GM18907 (cell line): Measurements from ENCODE around the gene TMEM245.
"Not testable (repeated sequence)": the region's sequence is repeated elsewhere in the genome, so short reads cannot be mapped to it uniquely, and the experiment has no call there.

ENCODE experiments used
- ATAC-seq: cut with Tn5 transposase; IDR thresholded peaks from one replicate; pipeline ENCODE4 v1.9.1; 2021; ENCODE audit warnings: mild to moderate bottlenecking, moderate library complexity; ENCODE audit not compliant: unreplicated experiment

TMEM245 gene

DNA sequence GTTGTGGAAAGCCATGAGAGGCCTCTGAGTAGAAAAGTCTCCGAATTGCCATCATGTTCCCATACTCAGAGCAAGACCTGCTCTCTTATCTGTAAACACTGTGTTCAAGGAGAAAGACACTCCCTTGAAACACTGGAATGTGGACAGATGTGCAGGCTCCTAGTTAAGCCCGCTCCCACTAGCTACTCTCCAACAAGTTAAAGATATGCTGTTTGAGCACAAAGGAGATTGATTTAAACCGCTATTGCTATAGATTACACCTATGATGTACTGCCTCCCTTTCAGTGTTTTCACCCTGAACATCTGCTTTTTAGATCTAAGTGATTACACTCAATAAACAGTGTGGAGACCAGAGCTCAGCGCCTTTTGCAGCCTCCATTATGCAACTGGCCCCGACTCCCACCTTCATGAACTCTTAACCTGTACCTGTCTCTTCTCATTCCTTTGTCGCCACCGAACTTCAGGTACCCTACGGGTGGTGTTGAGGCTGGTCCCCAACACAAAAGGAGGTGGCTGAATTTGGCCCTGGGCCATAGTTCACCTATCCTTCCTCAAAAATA is 47.5 kb downstream of the TMEM245 start:
- no peak for ATAC-seq

DNA sequence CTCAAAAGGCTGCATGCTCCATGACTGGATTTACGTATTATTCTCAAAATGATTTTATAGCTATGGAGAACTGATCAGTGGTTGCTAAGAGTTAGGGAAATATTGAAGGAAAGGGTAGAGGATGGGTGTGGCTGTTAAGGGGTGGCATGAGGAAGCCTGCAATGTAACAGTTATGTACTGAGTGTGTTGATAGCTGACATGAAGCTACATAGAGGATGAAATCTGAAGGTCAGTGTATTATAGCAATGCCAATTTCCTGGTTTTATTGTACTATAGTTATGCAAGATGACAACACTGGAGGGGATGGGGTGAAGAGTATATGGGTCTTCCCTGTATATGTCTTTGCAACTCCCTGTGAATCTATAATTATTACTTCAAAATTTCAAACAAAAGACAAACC is 51.0 kb downstream of the TMEM245 start:
- ATAC-seq = no peak

DNA sequence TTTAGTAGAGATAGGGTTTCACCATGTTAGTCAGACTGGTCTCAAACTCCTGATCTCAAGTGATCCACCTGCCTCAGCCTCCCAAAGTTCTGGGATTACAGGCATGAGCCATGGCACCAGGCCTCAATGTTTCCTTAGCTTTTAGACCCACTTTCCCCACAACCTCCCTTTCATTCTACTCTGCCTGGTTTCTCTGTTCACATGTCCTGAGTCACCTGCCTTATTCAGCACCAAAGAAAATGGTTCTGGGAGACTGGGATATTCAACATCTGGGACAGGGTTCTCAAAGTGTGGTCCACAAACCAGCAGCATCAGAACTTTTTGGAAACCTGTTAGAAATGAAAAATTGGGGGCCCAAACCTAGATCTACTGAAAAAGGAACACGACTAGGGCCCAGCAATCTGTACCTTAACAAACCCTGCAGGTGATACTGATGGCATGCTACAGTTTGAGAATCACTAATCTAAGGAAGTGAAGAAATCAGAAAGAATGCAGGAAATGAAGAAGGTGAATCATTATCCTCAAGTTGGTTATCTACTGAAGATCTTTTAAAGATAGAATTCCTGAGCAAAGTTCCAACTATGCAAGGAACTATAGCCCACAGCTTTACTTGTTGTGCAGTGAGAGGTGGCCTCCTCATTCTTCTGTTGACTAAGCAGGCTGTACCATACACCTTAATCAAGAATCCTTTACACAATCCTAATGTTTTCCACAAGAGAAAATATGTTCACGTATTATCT is 54.6 kb downstream of the TMEM245 start:
- no peak for ATAC-seq

DNA sequence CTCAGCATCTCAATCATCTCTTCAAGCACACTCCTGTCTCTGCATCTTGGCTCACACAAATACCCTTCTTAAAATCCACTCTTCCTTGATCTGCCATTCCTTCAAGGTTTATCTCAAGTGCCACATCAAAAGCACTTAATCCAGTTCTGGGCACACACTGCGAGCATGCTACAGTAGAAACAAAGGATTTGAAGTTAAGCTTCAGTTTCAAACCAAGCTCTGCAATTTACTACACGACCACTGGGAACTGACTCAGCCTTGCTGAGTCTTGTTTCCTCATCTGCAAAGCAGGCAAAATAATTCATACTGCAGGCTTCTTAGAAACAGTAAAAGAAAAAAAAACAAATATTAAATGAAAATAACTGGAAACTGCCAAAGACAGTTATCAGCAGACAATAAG is 56.0 kb downstream of the TMEM245 start:
- ATAC-seq = no peak

DNA sequence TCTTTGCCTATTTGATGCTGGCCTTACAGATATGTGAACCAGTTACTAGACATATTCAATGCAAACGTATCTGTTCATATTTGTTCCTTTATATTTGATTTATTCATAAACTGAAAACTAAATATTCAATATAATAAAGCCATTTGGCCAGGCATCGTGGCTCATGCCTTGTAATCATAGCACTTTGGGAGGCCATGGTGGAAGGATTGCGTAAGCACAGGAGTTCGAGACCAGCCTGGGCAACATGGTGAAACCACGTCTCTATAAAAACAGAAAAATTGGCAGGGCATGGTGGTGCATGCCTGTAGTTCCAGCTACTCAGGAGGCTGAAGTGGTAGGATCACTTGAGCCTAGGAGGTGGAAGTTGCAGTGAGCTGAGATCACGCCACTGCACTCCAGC is 57.2 kb downstream of the TMEM245 start:
- ATAC-seq = no peak

DNA sequence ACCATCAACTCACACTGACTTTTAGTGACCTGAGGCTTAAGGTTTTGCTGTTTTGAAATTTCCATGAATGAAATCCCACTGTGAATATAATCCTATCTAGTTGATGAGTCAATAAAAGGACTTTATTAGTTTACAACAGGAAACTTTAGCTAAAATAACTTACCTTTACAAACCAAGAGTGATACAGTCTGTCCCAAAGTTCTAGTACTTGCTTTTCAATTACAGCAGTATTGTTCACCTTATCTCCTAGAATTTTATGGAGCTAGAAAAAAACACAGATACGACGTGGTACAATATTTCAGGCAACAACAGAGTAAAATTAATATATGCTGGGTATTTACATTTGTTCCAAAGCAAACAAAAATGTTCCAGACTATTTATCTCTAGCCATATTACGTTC is 59.6 kb downstream of the TMEM245 start:
- ATAC-seq = no peak

DNA sequence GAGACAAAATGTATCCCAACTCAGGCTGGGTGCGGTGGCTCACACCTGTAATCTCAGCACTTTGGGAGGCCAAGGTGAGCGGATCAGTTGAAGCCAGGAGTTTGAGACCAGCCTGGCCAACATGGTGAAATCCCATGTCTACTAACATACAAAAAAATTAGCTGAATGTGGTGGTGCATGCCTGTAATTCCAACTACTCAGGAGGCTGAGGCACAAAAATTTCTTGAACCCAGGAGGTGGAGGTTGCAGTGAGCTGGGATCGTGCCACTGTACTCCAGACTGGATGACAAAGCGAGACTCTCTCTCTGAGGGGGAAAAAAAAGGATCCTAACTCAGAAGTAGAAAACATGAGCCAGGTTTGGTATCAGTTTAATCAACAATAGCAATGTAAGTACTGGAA is 66.6 kb downstream of the TMEM245 start:
- not testable (repeated sequence) for ATAC-seq

DNA sequence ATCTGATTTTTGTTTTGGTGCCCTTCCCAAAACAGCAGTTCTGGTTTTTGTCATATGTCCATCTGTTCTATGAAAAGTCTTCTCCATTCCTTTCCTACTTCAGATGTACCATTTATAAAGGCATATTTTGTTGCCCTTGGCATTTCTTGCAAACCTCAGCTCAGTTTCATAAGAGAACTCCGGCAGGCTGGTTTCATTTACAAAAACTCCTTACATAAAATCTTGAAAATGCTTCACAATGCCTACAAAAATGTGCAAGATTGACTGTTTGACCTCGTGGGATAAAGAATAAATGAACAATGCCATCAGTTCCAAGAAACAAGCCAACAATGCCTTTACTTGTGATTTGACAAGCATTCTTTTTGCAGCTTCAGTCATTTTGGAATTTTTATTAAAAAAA is 67.3 kb downstream of the TMEM245 start:
- no peak for ATAC-seq

DNA sequence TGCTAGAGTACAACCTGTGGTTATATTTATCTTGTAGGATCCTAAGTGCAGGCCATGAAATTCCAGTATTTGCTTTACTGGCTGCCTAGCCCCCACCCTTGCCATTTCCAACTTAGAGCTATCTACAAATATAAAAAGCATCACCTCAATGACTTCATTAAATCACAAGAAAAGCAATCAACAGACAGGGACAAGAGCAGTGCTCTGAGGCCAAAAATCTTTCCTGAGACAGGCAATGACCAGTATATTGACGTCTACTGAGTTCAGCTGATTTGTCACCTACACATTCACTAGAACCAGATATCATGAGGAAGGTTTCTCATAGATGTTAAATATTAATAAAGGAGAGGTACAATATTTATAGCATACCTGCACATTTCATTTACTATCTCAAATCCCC is 68.0 kb downstream of the TMEM245 start:
- ATAC-seq = no peak

DNA sequence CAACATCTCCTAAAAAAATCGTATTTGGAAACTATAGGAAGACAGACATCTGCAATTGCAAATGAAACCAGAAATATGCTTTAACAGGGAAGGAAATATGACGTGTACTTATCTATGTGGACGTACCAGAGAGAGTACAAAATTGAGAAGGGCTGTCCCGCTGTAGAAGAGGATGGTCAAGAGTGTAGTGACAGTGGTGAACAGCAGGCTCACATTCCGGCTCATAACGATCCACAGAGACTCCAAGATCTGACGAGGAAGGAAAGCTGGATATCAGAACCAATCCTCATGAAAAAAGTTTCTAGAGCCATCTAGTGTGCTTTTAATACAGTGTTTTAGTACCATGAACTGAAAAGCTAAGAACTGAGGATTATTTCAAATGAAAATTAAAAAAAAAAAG is 69.3 kb downstream of the TMEM245 start:
- ATAC-seq = no peak

DNA sequence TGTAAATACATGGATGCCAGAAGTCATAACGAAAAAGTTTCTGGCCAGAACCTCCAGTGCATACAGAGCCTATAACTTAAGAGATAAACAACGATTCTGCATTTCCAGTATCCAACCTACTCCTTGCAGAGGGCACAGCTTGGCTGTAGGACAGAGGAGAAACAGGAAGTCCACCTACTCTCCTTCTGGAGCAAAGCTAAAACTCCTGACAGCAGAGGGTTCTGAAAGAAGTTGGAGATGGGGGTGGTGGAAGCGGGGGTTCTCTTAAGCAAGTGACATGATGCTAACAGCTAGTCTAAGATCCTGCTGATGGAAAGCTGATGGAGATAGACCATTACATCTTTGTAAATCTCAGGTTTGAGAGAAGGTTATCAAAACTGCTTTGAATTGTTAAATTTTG is 70.9 kb downstream of the TMEM245 start:
- ATAC-seq = no peak

DNA sequence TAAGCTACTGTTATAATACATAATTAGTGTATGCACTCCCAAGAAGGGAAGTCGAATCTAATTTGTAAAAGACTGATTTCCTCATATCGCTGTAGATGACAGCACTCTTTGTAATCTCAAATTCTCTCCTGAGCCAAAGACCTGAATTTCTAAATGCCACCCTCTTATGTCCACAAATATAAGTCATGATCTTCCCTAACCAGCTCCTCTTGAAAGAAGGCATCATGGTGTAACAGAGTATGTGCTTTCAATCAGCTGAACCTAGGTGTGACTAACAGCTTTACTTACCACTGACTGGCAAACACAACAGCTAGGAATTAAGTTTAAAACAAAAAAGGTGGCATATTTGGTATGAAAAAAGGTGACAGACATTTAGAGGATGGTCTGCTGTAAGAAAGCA is 72.5 kb downstream of the TMEM245 start:
- no peak for ATAC-seq

DNA sequence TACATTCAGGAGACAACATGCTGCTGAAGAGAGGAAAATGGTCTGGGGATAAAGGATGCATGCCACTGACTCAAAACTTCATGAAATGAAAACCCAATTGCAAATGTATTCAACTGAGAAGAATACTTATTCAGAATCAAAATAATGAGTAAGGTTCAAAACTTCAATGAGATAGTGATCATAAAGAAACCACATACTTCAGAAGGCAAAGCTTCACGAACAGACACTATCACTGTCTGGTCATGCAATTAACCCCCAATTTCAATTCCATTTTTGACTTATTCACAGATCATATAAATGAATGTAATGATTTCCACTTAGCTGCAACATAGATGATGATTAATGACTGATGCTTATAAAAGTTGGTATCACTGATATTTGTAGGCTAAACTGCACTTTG is 73.4 kb downstream of the TMEM245 start:
- no peak for ATAC-seq

DNA sequence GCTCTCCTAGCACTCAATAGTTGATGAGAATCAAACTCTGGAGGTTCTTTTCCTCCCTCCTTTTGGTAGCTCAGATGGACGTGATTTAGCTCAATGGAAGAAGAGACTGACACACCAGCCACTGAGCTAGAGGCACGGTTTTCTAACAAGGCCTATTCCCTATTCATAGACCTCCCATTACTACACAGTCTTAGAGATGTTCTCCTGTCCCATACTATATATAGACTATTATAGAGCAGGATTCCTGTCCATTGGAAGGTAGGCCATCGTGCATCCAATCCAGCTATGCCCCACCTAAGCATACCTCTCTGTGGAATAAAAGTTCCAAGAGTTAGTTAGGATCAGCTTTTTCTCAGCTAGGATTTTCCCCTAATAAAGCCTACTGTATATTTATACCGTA is 76.2 kb downstream of the TMEM245 start:
- no peak for ATAC-seq

DNA sequence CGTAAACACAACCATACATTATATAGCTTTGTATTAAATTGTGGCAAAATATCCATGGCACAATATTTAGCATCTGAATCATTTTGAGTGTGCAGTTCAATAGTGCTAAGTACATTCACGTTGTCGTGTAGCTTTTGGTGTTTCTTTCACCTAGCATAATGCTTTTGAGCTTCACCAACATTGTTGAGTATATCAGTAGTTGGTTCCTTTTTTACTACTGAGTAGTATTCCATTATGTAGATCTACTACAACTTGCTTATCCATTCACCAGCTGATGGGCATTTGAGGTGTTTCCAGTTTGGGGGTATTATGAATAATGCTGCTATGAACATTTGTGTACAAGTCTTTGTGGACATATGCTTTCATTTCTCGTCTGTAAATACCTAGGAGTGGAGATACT is 79.2 kb downstream of the TMEM245 start:
- no peak for ATAC-seq

DNA sequence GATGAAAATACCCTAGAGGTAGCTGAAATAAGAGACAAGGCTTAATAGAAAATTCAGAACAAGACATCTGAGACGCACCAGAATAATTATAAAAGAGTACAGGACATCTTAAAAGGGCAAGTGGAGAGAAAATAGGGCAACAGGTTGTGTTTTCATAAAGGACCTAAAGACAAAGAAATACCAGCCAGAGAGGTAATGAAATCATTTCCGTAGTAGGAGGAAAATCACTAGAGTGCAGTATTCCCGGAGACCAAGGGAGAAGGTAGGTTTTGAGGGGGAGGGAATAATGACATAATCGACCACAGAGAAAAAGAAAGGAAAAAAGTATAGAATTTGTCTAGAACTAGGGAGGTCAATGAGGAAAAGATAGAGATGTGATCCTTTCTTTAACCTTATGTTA is 80.2 kb downstream of the TMEM245 start:
- ATAC-seq = no peak

DNA sequence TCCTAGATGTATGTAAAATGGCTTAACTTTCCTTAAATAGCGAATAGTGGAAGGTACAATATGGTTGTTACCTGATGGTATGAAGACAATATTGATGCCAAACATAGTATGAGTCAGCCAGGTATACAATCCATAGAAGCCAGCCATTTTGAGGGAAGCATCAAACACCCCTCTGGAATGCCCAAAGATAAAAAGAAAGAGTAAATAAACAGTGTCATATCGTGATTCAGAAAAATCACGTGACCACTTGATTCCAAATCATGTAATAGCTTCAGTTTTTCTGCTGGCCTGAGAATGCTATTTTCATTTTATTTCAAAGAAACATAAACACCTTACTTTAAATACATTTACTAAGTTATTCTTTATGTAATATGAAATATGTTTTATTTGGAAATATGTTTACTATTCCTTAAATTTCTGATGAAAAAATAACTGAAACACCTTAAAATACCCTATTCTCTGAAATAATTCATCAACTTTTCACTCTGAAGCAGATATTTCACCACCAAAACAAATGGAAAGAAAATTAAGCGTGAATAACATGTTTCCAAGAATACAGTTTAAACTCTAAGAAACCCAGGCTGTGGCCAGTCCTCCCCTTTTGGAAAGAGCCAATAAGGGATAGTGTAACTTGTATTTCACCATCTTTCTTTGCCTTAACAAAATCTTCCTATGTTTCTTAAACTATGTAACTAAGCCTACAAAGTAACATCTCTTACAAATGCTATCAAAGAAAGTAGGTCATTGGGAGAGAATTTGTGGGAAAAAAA is 81.6 kb downstream of the TMEM245 start:
- ATAC-seq = no peak

DNA sequence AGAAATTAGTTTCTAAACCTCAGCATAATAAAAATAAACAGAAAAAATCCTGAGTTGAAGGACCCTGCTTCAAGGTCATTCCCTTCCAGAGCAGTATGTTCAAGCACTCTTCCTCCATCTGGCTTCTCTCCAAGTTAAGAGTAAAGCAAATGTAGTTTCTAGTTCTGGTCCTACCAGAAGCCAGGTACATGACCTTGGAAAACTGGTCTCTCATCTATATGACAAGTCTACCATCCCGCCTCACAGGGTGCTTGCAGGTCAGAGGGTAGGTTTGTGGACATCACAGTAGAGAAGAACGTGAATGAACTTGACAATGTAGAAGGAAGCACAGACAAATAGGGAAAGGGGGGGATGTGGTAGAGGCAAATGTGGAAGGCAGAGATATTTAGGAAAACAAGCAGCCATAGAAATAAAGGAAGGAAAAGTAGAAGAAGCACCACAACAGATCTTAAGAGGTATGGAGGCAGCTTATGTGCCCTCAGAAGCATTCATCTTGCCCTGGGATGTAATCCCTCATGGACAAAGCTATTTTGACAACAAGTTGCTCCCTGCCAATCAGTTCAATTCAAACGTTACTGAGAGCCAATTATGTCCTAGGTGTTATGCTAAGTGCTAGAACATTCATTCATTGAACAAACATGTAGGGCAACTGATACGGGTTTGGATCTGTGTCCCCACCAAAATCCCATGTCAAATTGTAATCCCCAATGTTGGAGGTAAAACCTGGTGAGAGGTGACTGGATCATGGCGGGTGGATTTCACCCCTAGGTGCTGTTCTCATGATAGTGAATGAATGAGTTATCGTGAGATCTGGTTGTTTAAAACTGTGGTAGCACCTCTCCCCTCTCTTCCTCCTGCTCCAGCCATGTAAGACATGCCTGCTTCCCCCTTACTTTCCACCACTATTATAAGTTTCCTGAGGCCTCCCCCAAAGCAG is 82.7 kb downstream of the TMEM245 start:
- ATAC-seq = no peak

DNA sequence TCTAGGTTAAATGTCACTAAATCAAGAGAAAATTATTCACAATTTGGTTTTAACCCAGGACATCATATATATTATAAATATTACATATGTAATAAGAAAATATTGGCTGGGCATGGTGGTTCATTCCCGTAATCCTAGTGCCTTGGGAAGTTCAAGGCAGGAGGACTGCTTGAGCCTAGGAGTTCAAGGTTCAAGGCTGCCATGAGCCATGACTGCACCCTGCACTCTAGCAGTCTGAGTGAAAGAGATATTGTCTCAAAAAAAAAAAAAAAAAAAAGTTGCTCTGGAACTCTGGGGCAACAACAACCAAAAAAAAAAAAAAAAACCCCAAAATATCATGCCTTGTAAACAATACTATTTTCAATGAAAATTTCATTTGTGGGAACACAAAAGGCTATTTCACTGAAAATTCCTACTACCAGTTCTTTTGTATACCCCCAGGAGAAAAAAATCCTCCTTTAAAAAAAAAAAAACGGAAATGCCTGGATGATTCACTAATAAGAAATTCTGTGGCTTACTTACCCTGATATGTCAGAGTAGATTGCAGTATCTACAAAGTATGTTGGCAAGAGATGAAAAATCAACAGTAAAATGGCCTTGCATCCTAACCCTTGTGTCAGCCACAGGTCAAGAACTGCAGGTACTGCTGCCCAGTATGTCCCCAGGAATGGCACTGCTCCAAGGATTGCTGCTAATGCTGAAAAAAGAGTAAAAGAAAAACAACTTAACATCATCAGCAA is 83.9 kb downstream of the TMEM245 start:
- ATAC-seq = no peak

DNA sequence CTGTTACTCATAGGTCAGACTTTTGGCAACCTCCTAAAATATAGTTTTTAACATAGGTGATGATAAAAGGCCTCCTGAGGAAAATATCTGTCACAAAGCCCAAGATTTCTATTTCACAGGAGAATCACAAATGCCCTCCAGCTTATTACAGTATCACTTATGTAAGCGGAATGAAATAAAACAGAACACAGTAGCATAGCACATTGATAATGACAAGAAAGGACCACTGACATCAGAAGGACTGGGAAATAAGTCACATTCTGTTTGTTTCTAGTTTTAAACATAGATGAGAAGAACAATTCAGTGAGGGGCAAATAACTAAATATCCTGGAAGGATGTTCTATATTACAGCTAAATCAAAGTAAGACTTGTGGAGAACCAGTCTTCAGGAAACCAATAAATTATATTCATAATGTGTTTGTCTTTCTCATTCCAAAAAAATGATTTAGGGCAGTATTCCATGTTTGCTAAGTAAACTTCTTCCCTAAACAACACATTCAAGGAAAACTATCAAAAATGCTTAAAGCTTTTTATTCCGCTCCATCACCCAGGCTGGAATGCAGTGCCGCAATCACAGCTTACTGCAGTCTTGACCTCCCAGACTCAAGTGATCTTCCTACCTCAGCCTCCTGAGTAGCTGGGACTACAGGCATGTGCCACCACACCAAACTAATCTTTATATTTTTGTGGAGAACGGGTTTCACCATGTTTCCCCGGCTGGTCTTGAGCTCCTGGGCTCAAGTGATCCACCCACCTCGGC is 85.6 kb downstream of the TMEM245 start:
- no peak for ATAC-seq
